ENCODE data around the gene ACTR3C.

DNA sequence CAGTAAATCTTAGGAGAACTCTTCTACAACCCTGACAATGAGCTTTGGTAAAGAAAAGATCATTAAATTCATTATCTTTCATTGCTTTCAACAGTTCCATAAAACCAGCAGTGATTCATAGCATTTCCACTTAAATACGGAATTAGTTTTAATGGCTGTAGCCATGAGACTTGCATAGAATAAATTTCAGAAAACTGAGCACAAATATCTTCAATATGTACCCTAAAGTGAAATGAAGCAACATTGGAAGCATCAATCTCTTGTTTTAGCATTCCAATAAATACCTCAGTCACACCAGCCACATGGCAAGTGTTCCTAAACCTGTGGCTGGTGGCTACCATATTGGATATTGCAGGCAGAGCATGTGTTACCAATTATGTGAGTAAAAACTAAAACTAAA lies 21.7 kb upstream of the ACTR3C start:
- TF ChIP-seq, protein P1, sequence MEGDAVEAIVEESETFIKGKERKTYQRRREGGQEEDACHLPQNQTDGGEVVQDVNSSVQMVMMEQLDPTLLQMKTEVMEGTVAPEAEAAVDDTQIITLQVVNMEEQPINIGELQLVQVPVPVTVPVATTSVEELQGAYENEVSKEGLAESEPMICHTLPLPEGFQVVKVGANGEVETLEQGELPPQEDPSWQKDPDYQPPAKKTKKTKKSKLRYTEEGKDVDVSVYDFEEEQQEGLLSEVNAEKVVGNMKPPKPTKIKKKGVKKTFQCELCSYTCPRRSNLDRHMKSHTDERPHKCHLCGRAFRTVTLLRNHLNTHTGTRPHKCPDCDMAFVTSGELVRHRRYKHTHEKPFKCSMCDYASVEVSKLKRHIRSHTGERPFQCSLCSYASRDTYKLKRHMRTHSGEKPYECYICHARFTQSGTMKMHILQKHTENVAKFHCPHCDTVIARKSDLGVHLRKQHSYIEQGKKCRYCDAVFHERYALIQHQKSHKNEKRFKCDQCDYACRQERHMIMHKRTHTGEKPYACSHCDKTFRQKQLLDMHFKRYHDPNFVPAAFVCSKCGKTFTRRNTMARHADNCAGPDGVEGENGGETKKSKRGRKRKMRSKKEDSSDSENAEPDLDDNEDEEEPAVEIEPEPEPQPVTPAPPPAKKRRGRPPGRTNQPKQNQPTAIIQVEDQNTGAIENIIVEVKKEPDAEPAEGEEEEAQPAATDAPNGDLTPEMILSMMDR (IDR thresholded peaks at IDR 0.05; ENCODE audit: insufficient read depth, low read length, poor library complexity, severe bottlenecking), result no peak
- TF ChIP-seq EZH2phosphoT487 (conservative IDR thresholded peaks at IDR 0.05; ENCODE audit: low read length), result no peak

Data from SU-DHL-6 (cell line).